Measurements from ENCODE around the gene NAV3.

NAV3 gene

DNA sequence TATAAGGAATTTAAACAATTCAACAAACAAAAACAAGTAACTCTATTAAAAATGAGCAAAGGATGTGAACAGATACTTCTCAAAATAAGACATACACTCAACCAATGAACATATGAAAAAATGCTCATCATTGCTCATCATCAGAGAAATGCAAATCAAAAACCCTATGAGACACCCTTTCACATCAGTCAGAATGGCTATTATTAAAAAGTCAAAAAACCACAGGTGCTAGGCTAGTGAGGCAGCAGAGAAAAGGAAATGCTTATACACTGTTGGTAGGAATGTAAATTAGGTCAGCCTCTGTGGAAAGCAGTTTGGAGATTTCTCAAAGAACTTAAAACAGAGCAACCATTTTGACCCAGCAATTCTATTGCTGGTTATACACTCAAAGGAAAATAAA, 52.0 kb downstream of the NAV3 start:
- no peaks in the 10 kb centered on the region for H3K36me3 Mint-ChIP-seq
- no peaks in the 10 kb centered on the region for H3K27me3 Mint-ChIP-seq
- H3K4me1 Mint-ChIP-seq, result no peaks in the 10 kb centered on the region
- no peak overlapping the region for H3K4me3 Mint-ChIP-seq
- H3K9me3 Mint-ChIP-seq, result peaks cover 8% of the 10 kb centered on the region
- H3K27ac Mint-ChIP-seq, result no peak overlapping the region

GRCh38 chr12:77888611-77889010, 57.9 kb downstream of the NAV3 start:
- H3K9me3 Mint-ChIP-seq, result no peaks in the 10 kb centered on the region
- no peaks in the 10 kb centered on the region for H3K27me3 Mint-ChIP-seq
- no peaks in the 10 kb centered on the region for H3K36me3 Mint-ChIP-seq

DNA sequence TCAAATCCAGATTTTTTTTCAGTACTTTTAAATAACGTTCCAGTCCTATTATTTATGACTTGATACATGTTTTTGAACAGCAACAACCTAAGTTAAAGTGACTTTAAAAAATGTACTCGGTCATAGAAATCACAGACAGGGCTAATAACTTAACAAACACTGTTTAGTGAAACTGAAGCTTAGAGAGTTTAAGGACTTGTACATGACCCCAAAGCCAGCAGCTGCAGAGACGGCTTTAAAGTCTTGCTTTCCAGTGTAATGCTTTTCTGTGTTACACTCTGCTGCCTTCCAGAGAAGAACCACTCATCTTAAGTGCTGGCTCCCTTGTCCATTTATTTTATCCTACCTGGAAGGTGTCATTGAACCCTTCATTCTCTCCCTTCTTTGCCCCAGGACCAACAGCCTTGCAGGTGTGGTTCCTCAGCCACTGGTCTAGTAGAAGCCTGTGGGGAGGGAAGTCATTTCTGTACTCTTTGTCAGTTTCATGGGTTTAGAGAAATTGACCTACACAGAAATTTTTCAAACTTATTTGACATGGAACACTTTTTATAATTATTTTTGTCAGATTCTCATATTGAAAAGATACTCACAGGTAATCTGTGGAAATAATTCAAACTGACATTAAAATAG, 60.9 kb downstream of the NAV3 start:
- no peak overlapping the region for H3K4me3 Mint-ChIP-seq
- no peaks in the 10 kb centered on the region for H3K9me3 Mint-ChIP-seq
- H3K4me1 Mint-ChIP-seq, result no peaks in the 10 kb centered on the region
- no peaks in the 10 kb centered on the region for H3K36me3 Mint-ChIP-seq
- H3K27ac Mint-ChIP-seq, result no peak overlapping the region
- no peaks in the 10 kb centered on the region for H3K27me3 Mint-ChIP-seq

More at GRCh38 chr12:77888611-77889010, 57.9 kb downstream of the NAV3 start:
- H3K27ac Mint-ChIP-seq, result no peak overlapping the region
- no peaks in the 10 kb centered on the region for H3K4me1 Mint-ChIP-seq
- H3K4me3 Mint-ChIP-seq, result no peak overlapping the region

DNA sequence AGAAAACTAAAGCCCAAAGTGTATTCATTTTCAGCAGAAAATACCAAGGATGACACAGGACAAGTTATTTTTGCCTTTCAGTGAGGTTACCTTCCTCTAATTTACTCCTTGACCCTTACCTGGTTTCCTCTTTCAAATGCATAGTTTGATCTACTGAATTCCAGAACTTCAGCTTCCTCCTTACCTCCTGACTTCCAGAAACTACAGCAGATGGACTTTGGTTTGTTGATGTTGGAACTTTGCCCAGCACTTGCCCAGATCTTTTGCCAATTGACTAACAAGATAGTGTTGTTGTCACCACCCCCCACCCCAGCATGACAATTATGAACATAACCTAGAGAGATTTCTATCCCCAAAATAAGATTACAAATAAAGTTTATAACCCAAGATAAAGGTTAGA, 63.2 kb downstream of the NAV3 start:
- H3K36me3 Mint-ChIP-seq, result no peaks in the 10 kb centered on the region
- no peaks in the 10 kb centered on the region for H3K4me1 Mint-ChIP-seq
- no peaks in the 10 kb centered on the region for H3K9me3 Mint-ChIP-seq
- H3K27ac Mint-ChIP-seq, result no peak overlapping the region
- no peaks in the 10 kb centered on the region for H3K27me3 Mint-ChIP-seq
- H3K4me3 Mint-ChIP-seq, result no peak overlapping the region

DNA sequence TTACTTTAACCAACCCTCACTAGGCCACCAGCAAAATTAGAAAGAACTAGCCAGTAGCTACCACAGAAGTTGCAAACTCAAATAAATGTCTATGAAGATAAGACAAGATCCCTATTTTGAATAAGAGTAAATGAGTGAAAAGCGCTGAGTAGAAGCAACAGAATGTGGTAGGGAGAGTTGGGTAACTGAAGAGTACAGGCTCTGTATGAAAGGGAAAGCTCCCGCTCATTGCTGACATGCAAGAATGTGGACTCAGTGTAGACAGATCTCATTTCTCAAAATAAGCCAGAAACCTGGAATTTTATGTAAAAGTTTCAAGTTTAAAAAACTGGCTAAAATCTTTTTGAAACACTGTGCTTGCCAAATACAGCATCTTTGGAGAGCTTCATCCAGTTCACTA, 63.9 kb downstream of the NAV3 start:
- Mint-ChIP-seq H3K36me3 (no peaks in the 10 kb centered on the region), H3K9me3 (no peaks in the 10 kb centered on the region), H3K4me3 (no peak overlapping the region), H3K27me3 (no peaks in the 10 kb centered on the region), H3K27ac (no peak overlapping the region), H3K4me1 (no peaks in the 10 kb centered on the region)

DNA sequence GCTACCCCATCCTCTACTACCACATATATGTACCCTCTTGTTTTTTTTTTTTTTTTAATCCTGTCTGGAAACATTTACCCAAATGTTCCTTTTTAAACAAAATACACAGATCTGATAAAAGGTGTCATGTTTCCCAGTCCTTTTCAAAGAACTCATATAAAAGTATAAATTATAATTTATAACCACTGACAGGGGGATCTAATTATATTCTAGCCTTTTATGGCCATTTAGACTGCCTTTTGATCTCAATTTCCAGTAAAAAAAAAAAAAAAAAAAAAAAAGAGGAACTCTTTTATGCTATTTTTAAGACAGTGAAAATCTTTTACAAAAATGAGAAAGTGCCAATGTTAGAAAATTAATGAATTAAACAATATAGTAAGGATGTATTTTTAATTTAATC, 65.0 kb downstream of the NAV3 start:
- no peaks in the 10 kb centered on the region for H3K27me3 Mint-ChIP-seq
- H3K9me3 Mint-ChIP-seq, result no peaks in the 10 kb centered on the region
- H3K36me3 Mint-ChIP-seq, result no peaks in the 10 kb centered on the region
- no peak overlapping the region for H3K27ac Mint-ChIP-seq
- H3K4me3 Mint-ChIP-seq, result no peak overlapping the region
- no peaks in the 10 kb centered on the region for H3K4me1 Mint-ChIP-seq

DNA sequence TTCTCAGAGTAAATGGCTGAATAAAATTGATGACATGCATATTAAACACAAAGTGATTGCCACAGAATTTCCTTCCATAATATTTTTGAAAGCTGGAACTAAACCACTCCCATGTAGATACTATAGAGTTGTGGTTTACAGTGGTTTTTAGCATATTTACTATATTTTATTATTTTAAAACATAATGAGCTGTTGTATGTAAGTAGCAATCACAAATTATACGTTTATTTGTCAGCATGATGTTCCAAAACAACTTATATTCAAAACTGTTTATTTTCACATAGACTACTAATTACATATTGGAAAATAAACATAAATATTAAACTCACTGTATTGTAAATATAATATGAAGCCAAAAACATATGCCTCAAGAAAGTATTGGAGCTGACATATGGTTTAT, 77.2 kb downstream of the NAV3 start:
- H3K27me3 Mint-ChIP-seq, result no peaks in the 10 kb centered on the region
- H3K9me3 Mint-ChIP-seq, result peaks cover 8% of the 10 kb centered on the region
- H3K36me3 Mint-ChIP-seq, result no peaks in the 10 kb centered on the region
- H3K4me1 Mint-ChIP-seq, result no peaks in the 10 kb centered on the region
- H3K4me3 Mint-ChIP-seq, result no peak overlapping the region
- no peak overlapping the region for H3K27ac Mint-ChIP-seq

- Mint-ChIP-seq H3K4me3 (no peak overlapping the region), H3K4me1 (no peaks in the 10 kb centered on the region), H3K9me3 (no peaks in the 10 kb centered on the region), H3K27me3 (no peaks in the 10 kb centered on the region), H3K36me3 (no peaks in the 10 kb centered on the region), H3K27ac (no peak overlapping the region)
Measured at GRCh38 chr12:77914081-77914488, 83.4 kb downstream of the NAV3 start.

DNA sequence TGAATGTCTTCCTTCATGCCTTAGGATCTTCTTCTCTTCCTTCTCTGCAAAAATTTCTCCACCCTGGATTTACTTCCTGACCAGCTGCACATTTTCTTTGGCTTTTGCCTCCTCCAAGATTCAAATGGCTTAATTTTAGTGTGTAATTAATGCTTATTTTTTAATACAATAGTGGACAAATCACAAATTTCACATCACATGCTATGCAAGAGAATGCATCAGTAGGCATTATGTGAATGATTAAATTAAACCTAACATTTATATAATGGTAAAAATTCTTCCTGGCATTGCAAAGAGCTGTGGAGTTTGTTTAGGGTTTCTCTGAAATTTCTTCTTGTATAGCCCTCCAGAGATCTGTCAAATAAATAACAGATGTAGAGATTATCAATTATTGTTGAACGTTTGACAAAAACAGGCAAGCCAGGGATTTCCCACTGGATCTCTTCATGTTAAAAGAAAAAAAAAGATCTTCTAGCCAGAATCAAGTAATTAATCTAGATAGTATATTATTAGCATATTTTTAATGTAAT, 84.4 kb downstream of the NAV3 start:
- Mint-ChIP-seq H3K27me3 (no peaks in the 10 kb centered on the region), H3K36me3 (no peaks in the 10 kb centered on the region)

GRCh38 chr12:77916276-77916675, 85.6 kb downstream of the NAV3 start:
- Mint-ChIP-seq H3K27ac (no peak overlapping the region), H3K27me3 (no peaks in the 10 kb centered on the region), H3K4me1 (no peaks in the 10 kb centered on the region), H3K36me3 (no peaks in the 10 kb centered on the region), H3K9me3 (no peaks in the 10 kb centered on the region), H3K4me3 (no peak overlapping the region)

More for the DNA sequence above, 84.4 kb downstream of the NAV3 start:
- H3K4me1 Mint-ChIP-seq, result no peaks in the 10 kb centered on the region
- H3K27ac Mint-ChIP-seq, result no peak overlapping the region
- no peak overlapping the region for H3K4me3 Mint-ChIP-seq
- H3K9me3 Mint-ChIP-seq, result no peaks in the 10 kb centered on the region

GRCh38 chr12:77918046-77918445, 87.4 kb downstream of the NAV3 start:
- H3K9me3 Mint-ChIP-seq, result no peaks in the 10 kb centered on the region
- H3K27ac Mint-ChIP-seq, result no peak overlapping the region
- no peaks in the 10 kb centered on the region for H3K27me3 Mint-ChIP-seq
- H3K36me3 Mint-ChIP-seq, result no peaks in the 10 kb centered on the region
- H3K4me3 Mint-ChIP-seq, result no peak overlapping the region
- H3K4me1 Mint-ChIP-seq, result no peaks in the 10 kb centered on the region

DNA sequence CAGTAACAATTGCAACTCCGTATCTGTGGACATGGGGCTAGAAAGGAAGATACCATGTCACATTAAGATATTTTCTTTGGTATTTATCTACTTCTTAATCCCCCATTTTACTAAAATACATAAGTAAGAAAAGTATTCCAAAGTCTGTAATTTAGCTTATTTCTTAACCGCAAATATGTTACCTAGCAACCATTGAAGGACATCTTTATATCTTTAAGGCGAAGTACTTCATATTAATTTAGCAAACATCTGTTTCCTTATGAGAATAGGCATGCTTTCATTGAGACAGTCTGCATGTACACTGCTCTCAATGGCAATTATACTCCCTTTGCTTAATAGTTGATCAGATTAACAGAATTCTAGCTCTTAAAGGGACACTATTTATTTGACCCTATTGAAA, 88.8 kb downstream of the NAV3 start:
- Mint-ChIP-seq H3K36me3 (no peaks in the 10 kb centered on the region), H3K4me3 (no peak overlapping the region), H3K9me3 (peaks cover 6% of the 10 kb centered on the region), H3K4me1 (no peaks in the 10 kb centered on the region), H3K27me3 (no peaks in the 10 kb centered on the region), H3K27ac (no peak overlapping the region)

DNA sequence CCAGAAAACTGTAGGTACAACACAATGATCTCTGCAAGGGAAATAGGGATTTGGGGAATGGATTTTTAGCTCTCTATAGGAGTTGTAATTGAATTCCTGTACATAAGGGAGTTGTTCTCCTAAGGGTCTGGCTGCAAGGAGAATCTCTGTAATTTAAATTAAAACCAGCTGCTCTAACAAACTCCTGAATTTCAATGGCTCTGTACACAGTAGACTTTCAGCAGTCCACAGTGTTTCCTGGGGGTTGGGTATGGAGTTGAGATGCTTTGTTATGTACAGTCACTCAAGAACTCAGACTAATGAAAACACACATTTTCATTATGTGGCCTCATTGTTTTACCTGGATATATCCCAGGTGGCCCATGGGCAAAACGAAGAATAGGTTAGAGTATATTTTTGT, 93.2 kb downstream of the NAV3 start:
- Mint-ChIP-seq H3K36me3 (no peaks in the 10 kb centered on the region), H3K27me3 (no peaks in the 10 kb centered on the region), H3K27ac (no peak overlapping the region), H3K4me1 (no peaks in the 10 kb centered on the region), H3K4me3 (no peak overlapping the region), H3K9me3 (peaks cover 6% of the 10 kb centered on the region)

GRCh38 chr12:77924703-77925102, 94.0 kb downstream of the NAV3 start:
- Mint-ChIP-seq H3K4me1 (no peaks in the 10 kb centered on the region), H3K27me3 (no peaks in the 10 kb centered on the region), H3K9me3 (peaks cover 6% of the 10 kb centered on the region), H3K4me3 (no peak overlapping the region), H3K27ac (no peak overlapping the region), H3K36me3 (no peaks in the 10 kb centered on the region)

DNA sequence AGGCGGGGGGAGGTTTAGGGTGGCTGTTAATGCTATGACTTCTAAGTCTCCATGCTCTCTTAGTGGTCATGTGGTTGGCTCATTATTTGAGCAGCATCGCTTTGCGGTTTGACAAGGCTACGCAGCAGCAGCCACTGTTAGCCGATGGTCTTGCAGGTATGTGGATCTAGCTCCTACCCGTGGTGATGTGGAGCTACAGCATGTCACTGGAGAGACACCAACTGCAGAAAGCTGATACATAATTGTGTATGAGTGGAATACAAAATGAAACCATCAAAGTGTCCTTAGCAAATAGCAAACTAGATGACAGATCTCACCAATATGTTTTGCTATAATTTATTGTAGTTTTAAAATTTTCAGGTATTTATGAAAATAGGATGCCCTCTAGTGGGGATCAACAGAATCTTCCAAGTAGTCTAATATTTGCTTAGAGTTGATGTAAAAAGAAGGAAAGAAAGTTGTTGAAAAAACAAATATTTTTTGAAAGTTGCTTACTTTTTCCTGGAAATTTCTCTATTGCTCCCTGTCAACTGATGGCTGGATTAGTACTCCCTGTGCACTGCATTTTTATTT, 94.9 kb downstream of the NAV3 start:
- H3K27me3 Mint-ChIP-seq, result no peaks in the 10 kb centered on the region
- H3K27ac Mint-ChIP-seq, result no peak overlapping the region
- H3K9me3 Mint-ChIP-seq, result peaks cover 6% of the 10 kb centered on the region
- no peaks in the 10 kb centered on the region for H3K4me1 Mint-ChIP-seq
- no peaks in the 10 kb centered on the region for H3K36me3 Mint-ChIP-seq
- H3K4me3 Mint-ChIP-seq, result no peak overlapping the region

DNA sequence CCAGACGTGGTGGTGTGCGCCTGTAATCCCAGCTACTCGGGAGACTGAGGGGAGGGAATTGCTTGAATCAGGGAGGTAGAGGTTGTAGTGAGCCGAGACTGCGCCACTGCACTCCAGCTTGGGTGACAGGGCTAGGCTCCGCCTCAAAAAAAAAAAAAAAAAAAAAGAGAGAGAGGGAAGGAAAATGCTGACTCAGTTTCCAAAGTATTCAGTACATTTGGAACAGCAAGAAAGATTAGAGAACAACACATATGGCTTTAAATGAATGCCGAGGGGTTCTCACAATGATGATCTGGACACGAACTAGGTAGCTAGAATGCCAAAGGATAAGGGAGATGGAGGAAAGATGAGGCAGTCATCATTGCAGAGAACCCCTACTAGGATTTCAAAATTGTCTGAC, 97.4 kb downstream of the NAV3 start:
- no peaks in the 10 kb centered on the region for H3K27me3 Mint-ChIP-seq
- no peak overlapping the region for H3K4me3 Mint-ChIP-seq
- H3K36me3 Mint-ChIP-seq, result no peaks in the 10 kb centered on the region
- no peak overlapping the region for H3K27ac Mint-ChIP-seq
- H3K4me1 Mint-ChIP-seq, result no peaks in the 10 kb centered on the region
- peaks cover 11% of the 10 kb centered on the region for H3K9me3 Mint-ChIP-seq

GRCh38 chr12:77932216-77932615, 101.5 kb downstream of the NAV3 start:
- Mint-ChIP-seq H3K9me3 (peaks cover 9% of the 10 kb centered on the region), H3K4me1 (no peaks in the 10 kb centered on the region), H3K36me3 (no peaks in the 10 kb centered on the region), H3K4me3 (no peak overlapping the region), H3K27ac (no peak overlapping the region), H3K27me3 (no peaks in the 10 kb centered on the region)

All from activated naive CD4-positive, alpha-beta T cell treated with anti-CD3 and anti-CD28 coated beads, Interleukin-2, amount 50 U/mL, for 24 hours (primary cell).